NCI-H460 (cell line): ENCODE results near the gene SIK3. TPM values are rescaled to one million over a fixed set of nuclear protein-coding genes. Genes with fewer than 3 reads are reported as not detected.

Experiments
- DNase-seq: peaks from one replicate; pipeline ENCODE4 v3.0.0-alpha.2; 2016; ENCODE audit warnings: low read depth; ENCODE audit errors: extremely low read depth
- total RNA-seq: library from RNA; depleted of rRNA; stranded (reverse); fragments of >200 nt; shearing (Covaris generic); gene quantifications from 2 replicates; pipeline ENCODE4 v1.2.3, GENCODE V29; 2014

SIK3 gene
- total RNA-seq, 1 experiment from 2014 or later, result 7.0 TPM

- no peak for DNase-seq
Measured at GRCh38 chr11:116976941-116977570, 121.2 kb downstream of the SIK3 start.

- no peak for DNase-seq
Measured at GRCh38 chr11:116975661-116976060, 122.6 kb downstream of the SIK3 start.

- DNase-seq, result no peak
Measured at GRCh38 chr11:116973270-116973669, 125.0 kb downstream of the SIK3 start.

GRCh38 chr11:116972691-116973090, 125.5 kb downstream of the SIK3 start:
- no peak for DNase-seq

GRCh38 chr11:116970485-116971292, 127.5 kb downstream of the SIK3 start:
- DNase-seq, result no peak

GRCh38 chr11:116969694-116970093, 128.5 kb downstream of the SIK3 start:
- DNase-seq, result no peak

GRCh38 chr11:116964269-116964668, 134.0 kb downstream of the SIK3 start:
- no peak for DNase-seq

GRCh38 chr11:116963813-116964212, 134.4 kb downstream of the SIK3 start:
- no peak for DNase-seq

GRCh38 chr11:116962108-116962507, 136.1 kb downstream of the SIK3 start:
- no peak for DNase-seq

GRCh38 chr11:116960930-116961329, 137.3 kb downstream of the SIK3 start:
- no peak for DNase-seq

GRCh38 chr11:116958246-116958645, 140.0 kb downstream of the SIK3 start:
- no peak for DNase-seq

GRCh38 chr11:116955949-116956348, 142.3 kb downstream of the SIK3 start:
- no peak for DNase-seq

GRCh38 chr11:116955548-116955947, 142.7 kb downstream of the SIK3 start:
- DNase-seq, result no peak

- no peak for DNase-seq
Measured at GRCh38 chr11:116953530-116954285, 144.5 kb downstream of the SIK3 start.

- no peak for DNase-seq
Measured at GRCh38 chr11:116951762-116952161, 146.5 kb downstream of the SIK3 start.

GRCh38 chr11:116950210-116950609, 148.0 kb downstream of the SIK3 start:
- DNase-seq, result no peak

GRCh38 chr11:116948391-116948790, 149.8 kb downstream of the SIK3 start:
- no peak for DNase-seq

- DNase-seq, result no peak
Measured at GRCh38 chr11:116946414-116946813, 151.8 kb downstream of the SIK3 start.

- no peak for DNase-seq
Measured at GRCh38 chr11:116939499-116939898, 158.7 kb downstream of the SIK3 start.

- DNase-seq, result no peak
Measured at GRCh38 chr11:116938471-116939070, 159.7 kb downstream of the SIK3 start.
